GM21786 (cell line): ENCODE data around the gene PRDM5.

ENCODE experiments used
- ATAC-seq: cut with Tn5 transposase; IDR thresholded peaks from one replicate; pipeline ENCODE4 v1.9.1; 2021; ENCODE audit not compliant: unreplicated experiment

The PRDM5 gene

DNA sequence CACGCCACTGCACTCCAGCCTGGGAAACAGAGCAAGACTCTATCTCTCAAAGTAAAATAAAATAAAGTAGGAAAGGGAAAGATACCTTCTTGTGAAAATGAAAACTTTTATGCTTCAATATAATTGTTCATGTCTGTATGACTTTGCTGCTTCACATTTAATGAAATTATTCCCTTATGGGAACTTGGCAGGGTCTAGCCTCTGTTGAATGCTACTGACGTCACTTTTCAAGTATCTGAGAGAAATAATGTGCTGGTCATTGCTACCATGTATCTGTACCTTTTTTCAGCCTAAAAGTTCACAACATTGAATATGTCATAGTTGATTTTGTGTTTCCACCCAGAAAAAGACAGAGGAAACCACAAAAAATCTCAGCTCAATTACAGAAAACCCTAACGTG is 65.2 kb downstream of the PRDM5 start:
- no peak for ATAC-seq

- no peak for ATAC-seq
Measured at GRCh38 chr4:120856294-120856693, 66.2 kb downstream of the PRDM5 start.

GRCh38 chr4:120855307-120856001 is 67.1 kb downstream of the PRDM5 start:
- ATAC-seq = peak; percentile 95

GRCh38 chr4:120853161-120853935 is 69.2 kb downstream of the PRDM5 start:
- ATAC-seq = no peak

DNA sequence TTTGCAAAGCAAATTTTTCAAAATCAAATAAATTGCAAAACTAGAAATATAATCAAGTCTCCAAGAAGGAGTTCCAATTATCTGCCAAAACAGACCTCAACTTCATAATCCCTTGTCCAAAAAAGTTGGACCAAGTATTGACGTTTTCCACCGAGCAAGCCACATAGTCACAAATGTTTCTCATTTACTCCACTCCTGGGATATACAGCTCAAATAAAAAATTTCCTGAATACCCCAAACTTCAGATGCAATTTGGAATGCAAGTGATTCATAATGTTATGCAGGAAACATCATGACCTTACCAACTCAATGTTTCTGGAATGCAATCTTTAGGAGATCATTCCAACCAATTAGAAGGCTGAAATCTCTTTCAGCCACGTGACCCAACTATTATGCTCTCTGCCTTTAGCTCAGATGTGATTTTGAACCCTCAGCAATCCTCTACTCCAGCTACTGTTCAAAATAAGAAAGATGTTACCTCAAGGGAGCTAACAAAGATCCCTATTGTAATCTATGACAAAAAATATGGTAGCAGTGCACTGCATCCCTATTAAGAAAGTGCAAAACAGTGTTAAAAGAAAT is 72.4 kb downstream of the PRDM5 start:
- no peak for ATAC-seq

GRCh38 chr4:120847019-120847582 is 75.4 kb downstream of the PRDM5 start:
- no peak for ATAC-seq

DNA sequence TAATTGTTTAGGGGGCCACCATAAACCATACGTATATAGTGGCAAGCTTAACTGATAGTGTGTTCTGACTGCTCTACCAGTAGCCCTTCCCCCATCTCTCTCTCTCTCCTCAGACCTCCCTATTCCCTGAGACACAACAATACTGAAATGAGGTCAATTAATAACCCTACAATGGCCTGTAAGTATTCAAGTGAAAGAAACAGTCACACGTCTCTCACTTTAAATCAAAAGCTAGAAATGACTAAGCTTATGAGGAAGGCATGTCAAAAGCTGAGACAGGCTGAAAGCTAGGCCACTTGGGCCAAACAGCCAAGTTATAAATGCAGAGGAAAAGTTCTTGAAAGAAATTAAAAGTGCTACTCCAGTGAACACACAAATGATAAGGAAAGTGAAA is 78.0 kb downstream of the PRDM5 start:
- ATAC-seq = peak; percentile 81

- no peak for ATAC-seq
Measured at GRCh38 chr4:120843849-120844527, 78.5 kb downstream of the PRDM5 start.

DNA sequence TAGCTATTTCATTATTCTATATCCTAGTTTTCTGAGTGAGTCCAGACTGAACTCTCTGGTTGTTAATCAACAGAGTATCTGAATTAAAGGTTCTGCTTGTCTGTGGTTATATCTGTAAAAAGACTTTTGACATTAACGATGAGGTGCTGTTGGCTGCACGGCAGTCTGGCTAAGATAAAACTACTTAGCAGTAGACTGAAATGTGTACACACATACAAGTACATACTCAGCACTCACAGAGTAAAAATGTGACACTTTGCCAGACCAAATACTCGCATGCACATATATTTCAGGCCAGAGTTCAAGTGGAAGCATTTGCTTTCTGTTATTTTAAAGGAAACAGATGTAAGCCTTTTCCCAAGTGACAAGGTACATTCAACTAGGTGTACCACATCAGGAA is 80.5 kb downstream of the PRDM5 start:
- no peak for ATAC-seq

GRCh38 chr4:120841580-120841979 is 80.9 kb downstream of the PRDM5 start:
- ATAC-seq = no peak

GRCh38 chr4:120839974-120840751 is 82.4 kb downstream of the PRDM5 start:
- ATAC-seq = no peak

DNA sequence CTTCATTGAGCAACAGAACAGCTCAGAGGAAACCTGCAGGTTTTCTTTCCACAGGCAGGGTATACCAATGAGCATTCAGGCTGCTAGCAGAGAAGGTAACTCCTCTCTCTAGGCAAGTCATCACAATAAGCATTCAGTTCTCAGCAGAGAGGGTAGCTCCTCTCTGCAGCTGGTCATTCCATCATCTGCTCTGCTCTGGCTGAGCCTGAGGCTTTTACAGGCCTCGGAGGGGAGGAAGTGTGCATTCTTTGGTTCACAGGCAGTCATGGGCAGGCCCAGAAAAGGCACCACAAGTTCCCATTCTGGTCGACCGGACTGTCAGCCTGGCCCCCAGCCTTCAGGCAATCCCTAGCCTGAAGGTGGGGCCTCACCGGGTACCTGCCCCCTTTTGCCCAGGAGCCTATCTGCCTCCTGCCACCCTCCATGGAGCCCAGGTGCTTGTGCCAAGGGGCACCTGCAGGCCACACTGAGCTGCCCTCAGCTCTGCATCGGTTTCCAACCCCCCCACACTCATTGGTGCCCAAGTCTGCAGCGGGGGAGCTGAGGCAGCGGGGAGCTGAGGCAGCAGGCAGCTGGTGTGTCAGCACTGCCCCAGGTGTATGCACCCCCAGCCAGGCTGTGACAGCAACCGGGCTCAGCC is 83.1 kb downstream of the PRDM5 start:
- ATAC-seq = no peak

- ATAC-seq = no peak
Measured at GRCh38 chr4:120838784-120839183, 83.7 kb downstream of the PRDM5 start.

DNA sequence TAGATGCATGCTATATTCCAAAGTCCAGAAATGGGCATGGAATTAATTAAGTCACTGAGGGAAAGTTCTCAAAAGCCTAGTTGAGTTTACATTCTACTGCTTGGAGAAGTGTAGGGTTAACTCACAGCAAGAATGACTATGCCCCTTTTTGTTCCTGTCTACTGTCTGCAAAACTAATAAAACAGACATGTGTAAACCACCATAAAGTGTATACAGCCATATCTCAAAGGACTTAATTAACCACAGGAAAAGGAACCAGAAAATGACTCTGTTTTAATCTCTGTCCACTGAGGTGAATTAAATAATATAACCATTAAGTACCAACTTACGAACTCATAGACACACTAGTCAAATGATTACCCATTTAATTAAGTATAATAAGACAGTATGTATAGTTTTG is 84.9 kb downstream of the PRDM5 start:
- no peak for ATAC-seq

- no peak for ATAC-seq
Measured at GRCh38 chr4:120835342-120835741, 87.2 kb downstream of the PRDM5 start.

DNA sequence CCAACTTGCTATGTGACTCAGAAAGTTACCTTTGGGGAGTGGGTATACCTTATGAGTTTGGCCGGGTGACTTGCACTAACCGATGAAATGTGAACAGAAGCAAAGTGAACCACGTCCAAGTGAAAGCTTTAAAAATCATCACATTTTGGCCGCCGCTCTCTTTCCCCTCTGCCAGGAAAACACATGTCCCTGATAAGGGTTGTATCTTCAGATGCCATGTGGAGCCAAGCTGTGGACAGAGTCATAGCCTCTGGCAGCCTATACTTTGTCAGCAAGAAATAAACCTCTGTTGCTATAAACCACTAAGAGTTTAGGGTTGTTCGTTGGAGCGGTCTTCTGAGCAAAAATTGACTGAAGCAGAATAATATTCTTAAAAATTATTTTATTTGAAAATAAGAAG is 92.3 kb downstream of the PRDM5 start:
- ATAC-seq = no peak

- ATAC-seq = no peak
Measured at GRCh38 chr4:120829113-120829831, 93.3 kb downstream of the PRDM5 start.

- ATAC-seq = no peak
Measured at GRCh38 chr4:120826853-120827252, 95.7 kb downstream of the PRDM5 start.

DNA sequence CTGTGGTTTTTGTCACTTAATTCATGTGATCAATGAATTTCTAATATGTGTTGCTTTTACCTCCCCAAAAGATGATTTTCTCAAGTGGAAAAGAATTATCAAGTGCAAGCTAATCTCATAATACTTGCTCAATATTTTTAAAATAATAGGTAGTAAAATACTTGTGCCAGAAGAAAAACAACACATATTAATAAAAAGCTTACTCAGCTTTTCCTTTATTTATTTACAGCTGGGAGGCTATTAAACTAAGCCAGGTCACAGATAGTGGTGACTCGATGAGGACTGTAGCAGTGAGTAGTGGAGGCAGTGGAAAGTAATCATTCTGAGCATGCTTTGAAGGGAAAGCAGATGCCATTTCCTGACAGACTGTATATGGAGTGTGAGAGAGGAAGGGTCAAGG is 96.1 kb downstream of the PRDM5 start:
- ATAC-seq = no peak
